Endodermal cell (in vitro differentiated cells): ENCODE results near the gene ATP6AP1. TPM values are rescaled to one million over a fixed set of nuclear protein-coding genes. Genes with fewer than 3 reads are reported as not detected.
A peak's percentile ranks its signal among the peaks of the same experiment; 100 is the strongest.

Experiments used
- DNase-seq: peaks from one replicate; pipeline ENCODE4 v3.0.0-alpha.2; 2017
- H3K27ac ChIP-seq: 2 replicates; pipeline ENCODE4 v1.5.1; 2013; ENCODE audit warnings: mild to moderate bottlenecking, low read depth, low read length, moderate library complexity
- H3K27me3 ChIP-seq: 2 replicates; pipeline ENCODE4 v1.6.1; 2013; ENCODE audit warnings: mild to moderate bottlenecking, low read length, moderate library complexity; ENCODE audit not compliant: insufficient read depth, control insufficient read depth, poor library complexity, severe bottlenecking
- H3K36me3 ChIP-seq: 2 replicates; pipeline ENCODE4 v1.7.0; 2013; ENCODE audit warnings: mild to moderate bottlenecking, low read length, moderate library complexity; ENCODE audit not compliant: control insufficient read depth, insufficient read depth
- H3K4me1 ChIP-seq: one replicate; pipeline ENCODE4 v1.7.0; 2013; ENCODE audit warnings: low read length; ENCODE audit not compliant: control insufficient read depth, insufficient read depth
- H3K4me3 ChIP-seq: 2 replicates; pipeline ENCODE4 v1.5.1; 2013; ENCODE audit warnings: mild to moderate bottlenecking, low read length, moderate library complexity
- H3K9ac ChIP-seq: 2 replicates; pipeline ENCODE4 v1.6.1; 2013; ENCODE audit warnings: mild to moderate bottlenecking, low read length, moderate library complexity; ENCODE audit not compliant: poor library complexity, severe bottlenecking; ENCODE audit errors: extremely low read depth
- H3K9me3 ChIP-seq: 2 replicates; pipeline ENCODE4 v1.6.1; 2013; ENCODE audit warnings: mild to moderate bottlenecking, low read length, moderate library complexity; ENCODE audit not compliant: control insufficient read depth
- H3K27ac Mint-ChIP-seq: 2 replicates; pipeline ENCODE4 v1.8.0; 2020; ENCODE audit warnings: mixed read lengths
- H3K27me3 Mint-ChIP-seq: 2 replicates; pipeline ENCODE4 v1.8.0; 2021; ENCODE audit warnings: mild to moderate bottlenecking, mixed read lengths; ENCODE audit not compliant: insufficient read depth
- H3K36me3 Mint-ChIP-seq: 2 replicates; pipeline ENCODE4 v1.8.0; 2020; ENCODE audit warnings: low read depth, mixed read lengths
- H3K4me1 Mint-ChIP-seq: 2 replicates; pipeline ENCODE4 v1.8.0; 2020; ENCODE audit warnings: mixed read lengths
- H3K4me3 Mint-ChIP-seq: 2 replicates; pipeline ENCODE4 v1.8.0; 2020; ENCODE audit warnings: mild to moderate bottlenecking, moderate library complexity, mixed read lengths
- H3K9me3 Mint-ChIP-seq: 2 replicates; pipeline ENCODE4 v1.8.0; 2020; ENCODE audit warnings: mild to moderate bottlenecking, mixed read lengths
- CTCF ChIP-seq: fragments of 200-600 bp; sonication (generic); conservative IDR thresholded peaks from 2 replicates; pipeline ENCODE4 v1.5.0; 2021; ENCODE audit warnings: antibody characterized with exemption, mild to moderate bottlenecking
- WGBS, 2 experiments: methylation state at CpG; one replicate each; pipeline versions ENCODE4 v1.1.5 to v1.1.7; 2013; ENCODE audit warnings: missing lambda C conversion rate in 2 of 2, mixed read lengths in 1 of 2; ENCODE audit not compliant: insufficient coverage in 1 of 2, insufficient read length in 1 of 2; 5-methylcytosine and 5-hydroxymethylcytosine counted together
- total RNA-seq, 2 donors: library from RNA; stranded (reverse); fragmentation: NEBNext Ultra II Directional in 1 of 2; extraction: Animal tissue kit (Norgen Biotek cat#: 25700) in 1 of 2; gene quantifications; 2 replicates in 1 of 2; 3 replicates in 1 of 2; pipeline ENCODE4 v1.2.1, GENCODE V29; 2021

ATP6AP1 gene
- total RNA-seq, 2 donors from 2014 or later = 61.6 to 66.8 TPM

DNA sequence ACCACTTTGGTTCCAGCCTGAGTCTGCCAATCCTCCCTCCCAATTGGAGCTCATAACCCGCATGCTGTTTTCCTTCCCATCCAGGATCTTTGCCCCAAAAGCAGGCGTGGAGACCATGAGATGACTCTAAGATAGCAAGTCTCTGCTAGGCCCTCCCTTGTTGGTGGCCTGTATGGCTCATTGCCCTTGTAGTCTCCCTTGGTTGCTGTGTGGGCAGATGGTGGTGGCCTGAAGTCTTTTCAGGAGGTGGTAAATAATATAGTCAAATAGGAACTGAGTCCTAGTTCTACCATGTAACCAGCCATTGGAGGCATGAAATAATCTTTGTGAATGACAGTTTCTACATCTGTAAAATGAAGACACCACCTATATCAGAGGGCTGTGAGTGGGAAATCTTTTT is 1.2 kb downstream of the ATP6AP1 start:
- Histone ChIP-seq H3K9ac (no peak overlapping the region), H3K4me1 (no peaks in the 10 kb centered on the region), H3K27ac (no peak overlapping the region), H3K4me3 (peak overlapping the region; percentile 84), H3K36me3 (no peaks in the 10 kb centered on the region), H3K9me3 (no peaks in the 10 kb centered on the region), H3K27me3 (no peaks in the 10 kb centered on the region)
- no peak for DNase-seq
- Mint-ChIP-seq H3K27me3 (no peaks in the 10 kb centered on the region), H3K36me3 (peaks cover 11% of the 10 kb centered on the region), H3K9me3 (peaks cover 64% of the 10 kb centered on the region), H3K4me3 (peak overlapping the region; percentile 68), H3K27ac (no peak overlapping the region), H3K4me1 (no peaks in the 10 kb centered on the region)
- WGBS, 2 experiments = 100% methylated on average over 2 of the region's 2 CpGs; no CpG with 5 or more reads in 1 of the 2 experiments
- no peak for TF ChIP-seq CTCF

GRCh38 chrX:154430479-154430878 is 2.0 kb downstream of the ATP6AP1 start:
- Mint-ChIP-seq H3K27ac (no peak overlapping the region), H3K4me1 (no peaks in the 10 kb centered on the region), H3K4me3 (no peak overlapping the region), H3K9me3 (peaks cover 66% of the 10 kb centered on the region), H3K36me3 (peaks cover 11% of the 10 kb centered on the region), H3K27me3 (no peaks in the 10 kb centered on the region)
- Histone ChIP-seq H3K9me3 (no peaks in the 10 kb centered on the region), H3K27ac (no peak overlapping the region), H3K27me3 (no peaks in the 10 kb centered on the region), H3K36me3 (no peaks in the 10 kb centered on the region), H3K4me3 (no peak overlapping the region), H3K9ac (no peak overlapping the region), H3K4me1 (no peaks in the 10 kb centered on the region)
- WGBS, 2 experiments = 83 to 90% methylated on average over 6 of the region's 6 CpGs
- no peak for TF ChIP-seq CTCF
- no peak for DNase-seq

DNA sequence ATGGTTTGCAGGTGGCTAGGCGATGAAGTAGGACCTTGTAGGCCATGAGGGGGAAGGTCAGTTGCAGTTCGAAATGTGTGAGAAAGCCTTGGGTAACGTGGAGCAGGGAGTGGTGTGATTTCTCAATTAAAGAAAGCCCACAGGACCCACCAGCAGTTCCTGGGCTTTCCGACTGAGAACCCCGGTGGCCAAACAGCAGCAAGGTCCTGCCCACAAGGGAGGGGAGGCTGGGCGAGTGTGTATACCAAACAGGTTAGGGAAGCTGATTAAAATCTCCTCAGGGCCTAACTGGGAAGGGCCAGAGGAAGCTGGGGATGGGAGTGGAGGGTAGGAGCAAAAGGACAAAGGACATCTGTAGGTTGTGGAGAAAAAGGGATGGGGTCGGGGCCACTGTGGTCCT is 2.4 kb downstream of the ATP6AP1 start:
- no peak for TF ChIP-seq CTCF
- H3K9me3 Mint-ChIP-seq = peaks cover 70% of the 10 kb centered on the region
- H3K9ac ChIP-seq = no peak overlapping the region
- no peaks in the 10 kb centered on the region for H3K36me3 ChIP-seq
- H3K4me1 Mint-ChIP-seq = no peaks in the 10 kb centered on the region
- no peak overlapping the region for H3K27ac Mint-ChIP-seq
- H3K27ac ChIP-seq = no peak overlapping the region
- no peaks in the 10 kb centered on the region for H3K27me3 Mint-ChIP-seq
- 87 to 100% methylated on average over 1 to 6 of the region's 7 CpGs for WGBS, 2 experiments
- no peak overlapping the region for H3K4me3 ChIP-seq
- no peaks in the 10 kb centered on the region for H3K27me3 ChIP-seq
- no peaks in the 10 kb centered on the region for H3K4me1 ChIP-seq
- H3K36me3 Mint-ChIP-seq = peaks cover 11% of the 10 kb centered on the region
- H3K4me3 Mint-ChIP-seq = no peak overlapping the region
- DNase-seq = no peak
- no peaks in the 10 kb centered on the region for H3K9me3 ChIP-seq
